Type B pancreatic cell (in vitro differentiated cells): Measurements from ENCODE around the gene PIP4K2B. TPM values are rescaled to one million over a fixed set of nuclear protein-coding genes. Genes with fewer than 3 reads are reported as not detected.

ENCODE experiments used
- DNase-seq: peaks from one replicate; pipeline ENCODE4 v3.0.0; 2021; ENCODE audit warnings: mixed read lengths; ENCODE audit not compliant: unreplicated experiment; ENCODE audit errors: extremely low spot score
- H3K27ac Mint-ChIP-seq: 2 replicates; pipeline ENCODE4 v1.8.0; 2021; ENCODE audit warnings: mild to moderate bottlenecking, mixed read lengths
- H3K27me3 Mint-ChIP-seq: 2 replicates; pipeline ENCODE4 v1.8.0; 2021; ENCODE audit warnings: mixed read lengths
- H3K36me3 Mint-ChIP-seq: 2 replicates; pipeline ENCODE4 v1.8.0; 2021; ENCODE audit warnings: mixed read lengths
- H3K4me1 Mint-ChIP-seq: one replicate; pipeline ENCODE4 v1.8.0; 2021; ENCODE audit warnings: mixed read lengths; ENCODE audit not compliant: unreplicated experiment
- H3K4me3 Mint-ChIP-seq: 2 replicates; pipeline ENCODE4 v1.8.0; 2021; ENCODE audit warnings: mild to moderate bottlenecking, mixed read lengths
- H3K9me3 Mint-ChIP-seq: 2 replicates; pipeline ENCODE4 v1.8.0; 2021; ENCODE audit warnings: mixed read lengths
- CTCF ChIP-seq: fragments of 200-600 bp; sonication (generic); conservative IDR thresholded peaks from 2 replicates; pipeline ENCODE4 v1.5.0; 2021; ENCODE audit warnings: antibody characterized with exemption, mild to moderate bottlenecking
- long read RNA-seq: library from polyadenylated mRNA; unstranded; transcript quantifications from one replicate; pipeline ENCODE4 v2.0.0, GENCODE V29; 2020
- total RNA-seq: library from RNA; stranded (reverse); gene quantifications from 2 replicates; pipeline ENCODE4 v1.2.1, GENCODE V29; 2021; ENCODE audit warnings: low replicate concordance

Gene PIP4K2B
- 37.0 and 72.6 TPM in 2 replicates for total RNA-seq
- long read RNA-seq, partial matches to known transcripts, result 2 of 13 reads
- long read RNA-seq, other reads (novel, unspliced or antisense), result 11 of 13 reads

DNA sequence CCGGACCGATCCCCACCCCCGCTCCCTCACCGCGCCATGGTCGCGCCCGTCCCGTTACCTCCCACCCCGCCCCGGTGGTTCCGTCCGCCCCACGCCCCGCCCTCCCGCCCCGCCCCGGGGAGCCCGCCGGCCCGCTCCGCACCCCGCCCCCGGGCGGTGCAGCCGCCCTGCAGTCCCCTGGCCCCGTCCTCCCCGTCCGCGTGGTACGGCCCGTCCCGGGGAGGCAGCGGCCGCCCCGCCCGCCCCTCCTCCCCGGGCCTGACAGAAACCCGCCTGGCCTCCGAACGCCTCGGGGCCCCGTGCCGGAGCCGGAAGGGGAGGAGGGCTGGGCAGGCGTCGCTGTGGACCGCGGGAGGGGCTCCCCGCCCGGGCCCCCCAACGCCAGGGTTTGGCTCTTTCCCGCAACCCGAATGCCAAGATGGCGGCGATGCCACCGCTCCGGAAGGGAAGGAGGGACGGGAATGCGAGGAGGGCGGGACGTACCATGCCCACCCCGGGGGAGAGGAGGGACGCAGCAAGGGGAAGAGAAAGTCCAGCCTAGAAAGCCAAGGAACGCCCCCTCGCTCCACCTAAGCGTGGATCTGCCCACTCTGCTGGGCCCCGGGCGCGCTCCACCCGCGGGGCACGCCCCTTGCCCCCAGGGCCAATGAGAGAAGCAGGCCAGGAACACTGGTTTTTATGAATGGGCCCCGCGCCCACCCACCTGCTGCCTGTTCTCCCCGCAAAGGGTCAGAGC lies at the start of gene PIP4K2B:
PIP4K2B (minus strand) TSS at position 56 of the 736 bp plus-strand sequence. CDS start 132 bp downstream, outside the sequence.
- H3K4me1 Mint-ChIP-seq, result peaks cover 24% of the 10 kb centered on the region

DNA sequence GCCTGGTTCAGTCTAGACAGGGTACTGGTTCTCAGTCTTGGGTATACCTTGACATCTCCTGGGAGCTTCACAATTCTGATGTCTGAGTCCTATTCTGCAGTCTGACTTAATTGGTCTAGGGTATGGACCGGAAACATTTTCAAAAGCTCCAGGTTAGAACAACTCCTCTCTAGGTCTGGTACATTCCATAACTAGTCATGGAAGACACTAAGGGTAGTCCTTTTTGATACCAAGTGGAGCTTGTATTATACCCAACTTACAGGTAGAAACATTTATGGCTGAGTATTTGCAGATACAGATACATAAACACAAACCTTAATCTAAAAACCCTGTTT lies 49.2 kb upstream of the PIP4K2B start:
- Mint-ChIP-seq H3K36me3 (peaks cover 54% of the 10 kb centered on the region), H3K27ac (no peak overlapping the region), H3K4me3 (no peak overlapping the region), H3K9me3 (no peaks in the 10 kb centered on the region), H3K4me1 (peaks cover 29% of the 10 kb centered on the region), H3K27me3 (no peaks in the 10 kb centered on the region)
- TF ChIP-seq CTCF, result no peak
- no peak for DNase-seq

More for the DNA sequence above, at the start of gene PIP4K2B:
- peak; percentile 96 for DNase-seq
- TF ChIP-seq CTCF, result no peak
- Mint-ChIP-seq H3K36me3 (peaks cover 35% of the 10 kb centered on the region), H3K4me3 (peak within 1 kb of the TSS; percentile 96), H3K9me3 (no peaks in the 10 kb centered on the region), H3K27ac (peak within 1 kb of the TSS; percentile 93), H3K27me3 (no peaks in the 10 kb centered on the region)

DNA sequence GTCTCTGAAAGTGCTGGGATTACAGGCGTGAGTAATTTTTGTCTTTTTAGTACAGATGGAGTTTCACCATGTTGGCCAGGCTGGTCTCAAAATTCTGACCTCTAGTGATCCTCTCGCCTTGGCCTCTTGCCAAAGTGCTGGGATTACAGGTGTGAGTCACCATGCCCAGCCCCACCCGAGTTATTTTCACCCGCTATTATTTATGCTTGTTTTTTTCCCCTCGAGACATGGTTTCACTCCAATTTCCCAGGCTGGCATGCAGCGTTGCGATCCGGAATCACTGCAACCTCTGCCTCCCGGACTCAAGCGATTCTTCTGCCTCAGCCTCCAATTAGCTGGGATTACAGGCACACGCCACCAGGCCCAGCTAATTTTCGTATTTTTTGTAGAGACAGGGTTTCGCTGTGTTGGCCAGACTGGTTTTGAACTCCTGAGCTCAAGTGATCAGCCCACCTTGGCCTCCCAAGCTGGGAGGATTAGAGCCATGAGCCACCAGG lies 45.0 kb upstream of the PIP4K2B start:
- Mint-ChIP-seq H3K4me1 (peaks cover 4% of the 10 kb centered on the region), H3K9me3 (no peaks in the 10 kb centered on the region), H3K4me3 (no peak overlapping the region), H3K27me3 (no peaks in the 10 kb centered on the region), H3K36me3 (peaks cover 15% of the 10 kb centered on the region), H3K27ac (no peak overlapping the region)
- DNase-seq, result no peak
- no peak for TF ChIP-seq CTCF

DNA sequence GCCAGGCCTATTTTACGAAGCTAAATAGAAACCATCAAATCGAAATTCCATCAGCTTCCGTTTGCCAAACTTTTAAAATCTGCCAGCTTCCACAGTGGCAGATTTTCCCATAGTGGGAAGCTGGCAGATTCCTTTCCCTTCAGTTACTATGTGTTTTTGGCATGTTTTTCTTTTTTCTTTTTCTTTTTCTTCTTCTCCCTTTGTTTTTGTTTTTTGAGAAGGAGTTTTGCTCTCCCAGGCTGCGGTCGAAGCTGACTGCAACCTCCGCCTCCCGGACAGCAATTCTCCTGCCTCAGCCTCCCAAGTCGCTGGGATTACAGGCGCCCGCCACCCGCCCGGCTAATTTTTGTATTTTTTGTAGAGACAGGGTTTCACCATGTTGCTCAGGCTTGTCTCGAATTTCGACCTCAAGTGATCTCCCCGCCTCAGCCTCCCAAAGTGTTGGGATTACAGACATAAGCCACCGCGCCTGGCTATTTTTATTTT lies 26.4 kb upstream of the PIP4K2B start:
- peak overlapping the region; percentile 100 for H3K27ac Mint-ChIP-seq
- H3K27me3 Mint-ChIP-seq, result peaks cover 12% of the 10 kb centered on the region
- H3K4me1 Mint-ChIP-seq, result peaks cover 23% of the 10 kb centered on the region
- no peak for TF ChIP-seq CTCF
- peak overlapping the region; percentile 100 for H3K4me3 Mint-ChIP-seq
- DNase-seq, result no peak
- H3K9me3 Mint-ChIP-seq, result no peaks in the 10 kb centered on the region
- H3K36me3 Mint-ChIP-seq, result no peaks in the 10 kb centered on the region

DNA sequence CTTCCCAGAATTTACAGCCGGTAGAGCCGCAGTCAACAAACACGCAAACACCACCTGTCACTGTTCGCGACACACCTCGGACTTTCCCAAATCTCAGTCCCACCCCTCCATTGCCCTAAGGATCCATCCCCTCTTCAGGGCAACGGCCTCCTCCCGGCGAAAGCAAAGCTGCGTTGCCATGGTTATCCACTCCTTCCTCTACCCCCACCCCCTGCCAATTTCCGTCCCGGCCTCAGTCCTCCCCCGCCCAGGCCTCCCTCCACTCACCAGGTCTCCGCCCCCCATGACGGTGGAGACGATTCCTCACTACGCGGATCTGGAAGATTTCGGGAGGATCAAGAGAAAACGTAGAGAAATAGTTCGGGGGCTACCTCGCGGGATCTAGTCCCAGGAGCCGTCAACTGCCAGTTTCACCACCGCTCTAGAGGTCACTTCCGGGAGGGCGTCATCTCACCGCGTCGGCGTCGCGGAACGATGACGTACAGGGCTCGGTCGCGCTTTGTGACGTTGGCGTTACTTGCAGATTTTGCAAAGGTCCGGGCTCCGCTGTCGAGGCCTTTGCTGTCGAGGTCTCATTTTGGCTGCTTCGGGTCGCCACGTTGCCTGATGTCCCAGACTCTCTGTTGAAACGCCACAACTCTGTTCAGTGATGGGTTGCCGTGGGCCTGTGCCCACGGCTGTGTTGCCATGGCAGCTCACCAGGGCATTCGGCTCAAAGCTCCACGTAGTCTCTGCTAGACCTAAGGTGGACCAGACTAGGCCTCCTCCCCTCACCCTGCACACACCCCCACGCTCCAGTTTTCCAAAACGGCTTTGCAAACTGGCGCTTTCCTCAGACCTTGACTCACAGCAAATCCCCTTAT lies 25.8 kb upstream of the PIP4K2B start, which contains the start of gene CWC25:
CWC25 (minus strand) TSS at position 423 of the 863 bp plus-strand sequence; CDS start at position 285, 138 bp downstream.
- TF ChIP-seq CTCF, result no peak
- peak within 1 kb of the TSS; percentile 100 for H3K4me3 Mint-ChIP-seq
- H3K9me3 Mint-ChIP-seq, result no peaks in the 10 kb centered on the region
- peaks cover 9% of the 10 kb centered on the region for H3K27me3 Mint-ChIP-seq
- peaks cover 5% of the 10 kb centered on the region for H3K36me3 Mint-ChIP-seq
- peak; percentile 98 for DNase-seq
- H3K27ac Mint-ChIP-seq, result peak within 1 kb of the TSS; percentile 100
- peaks cover 23% of the 10 kb centered on the region for H3K4me1 Mint-ChIP-seq
